Right forelimb (tissue), 1 donor: ENCODE results near the gene SPIRE2.
"Not testable (repeated sequence)": the region's sequence is repeated elsewhere in the genome, so short reads cannot be mapped to it uniquely, and the experiment has no call there.

Experiments
- DNase-seq: peaks from one replicate; pipeline ENCODE4 v3.0.0-alpha.2; 2018

Gene SPIRE2

DNA sequence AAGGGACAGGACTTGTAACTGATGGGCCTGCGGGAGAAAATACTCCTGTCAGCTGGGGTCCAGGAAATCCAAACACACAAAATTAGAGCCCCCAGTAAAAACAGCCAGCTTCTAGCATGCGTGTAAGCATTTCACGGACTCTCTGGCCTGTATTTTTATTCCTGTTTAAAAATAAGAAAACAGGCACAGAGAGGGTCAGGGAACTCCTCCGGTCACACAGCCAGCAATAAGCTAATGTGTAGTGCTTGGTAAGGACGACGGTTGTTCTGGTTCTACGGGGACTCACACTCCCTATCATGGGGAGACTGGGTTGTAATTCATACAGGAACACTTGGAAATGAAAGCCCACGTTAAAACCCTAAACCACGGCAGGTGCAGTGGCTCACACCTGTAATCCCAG, 43.6 kb downstream of the SPIRE2 start:
- DNase-seq = no peak

- peak; percentile 96 for DNase-seq
Measured at GRCh38 chr16:89873109-89873971, 45.1 kb downstream of the SPIRE2 start, which contains the start of gene TCF25. TCF25 (plus strand) TSS chr16:89873592; CDS start chr16:89873668, 76 bp downstream.

DNA sequence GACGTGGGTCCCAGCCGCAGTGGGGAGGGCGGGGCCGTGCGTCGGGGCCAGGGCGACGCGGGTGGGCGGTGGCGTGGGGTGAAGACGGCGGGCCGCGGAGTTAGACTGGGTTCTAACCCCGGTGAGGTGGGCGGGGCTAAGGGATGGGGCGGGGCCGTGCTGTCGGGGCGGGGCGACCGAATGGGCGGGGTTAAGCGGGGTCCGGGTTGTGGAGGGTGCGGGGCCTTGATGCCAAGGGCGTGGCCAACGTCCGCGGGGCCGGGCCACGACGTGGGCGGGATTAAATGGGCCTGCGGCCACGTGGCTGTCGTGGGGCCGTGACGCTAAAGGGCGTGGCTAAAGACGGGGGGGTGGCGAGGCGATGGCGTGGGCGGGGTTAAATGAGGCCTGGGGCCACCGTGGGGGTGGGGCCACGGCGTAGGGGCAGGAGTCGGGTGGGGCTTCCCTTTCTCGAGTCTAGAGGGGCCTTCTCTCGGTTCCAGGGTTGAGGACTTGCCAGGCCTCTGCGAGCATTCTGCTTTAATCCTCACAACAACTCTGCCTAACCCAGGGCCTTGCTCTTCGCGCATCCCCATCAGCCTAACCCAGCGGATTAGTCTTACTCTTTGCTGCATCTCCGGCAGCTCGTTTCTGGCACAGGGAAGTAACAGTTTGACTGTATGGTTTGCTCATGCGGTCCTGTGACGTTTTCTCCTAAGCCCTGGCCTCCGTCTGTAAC, 45.9 kb downstream of the SPIRE2 start:
- DNase-seq = peak; percentile 100

DNA sequence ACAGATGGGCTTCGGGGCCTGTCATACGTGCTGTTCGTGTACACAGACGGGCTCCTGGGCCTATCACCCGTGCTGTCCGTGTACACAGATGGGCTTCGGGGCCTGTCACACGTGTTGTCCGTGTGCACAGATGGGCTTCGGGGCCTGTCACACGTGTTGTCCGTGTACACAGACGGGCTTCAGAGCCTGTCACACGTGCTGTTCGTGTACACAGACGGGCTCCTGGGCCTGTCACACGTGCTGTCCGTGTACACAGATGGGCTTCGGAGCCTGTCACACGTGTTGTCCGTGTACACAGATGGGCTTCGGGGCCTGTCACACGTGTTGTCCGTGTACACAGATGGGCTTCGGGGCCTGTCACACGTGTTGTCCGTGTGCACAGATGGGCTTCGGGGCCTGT, 50.8 kb downstream of the SPIRE2 start:
- DNase-seq = not testable (repeated sequence)

GRCh38 chr16:89880477-89881367, 52.4 kb downstream of the SPIRE2 start:
- DNase-seq = no peak

DNA sequence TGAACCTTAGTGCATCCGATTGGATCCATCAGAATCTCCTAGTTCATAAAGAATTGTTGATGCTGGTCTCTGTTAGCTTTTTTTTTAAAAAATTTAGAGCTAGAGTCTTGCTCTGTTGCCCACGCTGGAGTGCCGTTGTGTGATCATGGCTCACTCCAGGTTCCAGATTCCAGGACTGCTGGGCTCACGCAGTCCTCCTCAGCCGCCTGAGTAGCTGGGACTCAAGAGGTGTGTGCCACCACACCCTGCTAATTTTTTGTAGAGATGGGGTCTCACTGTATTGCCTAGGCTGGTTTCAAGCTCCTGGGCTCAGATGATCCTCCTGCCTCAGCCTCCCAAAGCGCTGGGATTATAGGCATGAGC, 53.1 kb downstream of the SPIRE2 start:
- DNase-seq = no peak

DNA sequence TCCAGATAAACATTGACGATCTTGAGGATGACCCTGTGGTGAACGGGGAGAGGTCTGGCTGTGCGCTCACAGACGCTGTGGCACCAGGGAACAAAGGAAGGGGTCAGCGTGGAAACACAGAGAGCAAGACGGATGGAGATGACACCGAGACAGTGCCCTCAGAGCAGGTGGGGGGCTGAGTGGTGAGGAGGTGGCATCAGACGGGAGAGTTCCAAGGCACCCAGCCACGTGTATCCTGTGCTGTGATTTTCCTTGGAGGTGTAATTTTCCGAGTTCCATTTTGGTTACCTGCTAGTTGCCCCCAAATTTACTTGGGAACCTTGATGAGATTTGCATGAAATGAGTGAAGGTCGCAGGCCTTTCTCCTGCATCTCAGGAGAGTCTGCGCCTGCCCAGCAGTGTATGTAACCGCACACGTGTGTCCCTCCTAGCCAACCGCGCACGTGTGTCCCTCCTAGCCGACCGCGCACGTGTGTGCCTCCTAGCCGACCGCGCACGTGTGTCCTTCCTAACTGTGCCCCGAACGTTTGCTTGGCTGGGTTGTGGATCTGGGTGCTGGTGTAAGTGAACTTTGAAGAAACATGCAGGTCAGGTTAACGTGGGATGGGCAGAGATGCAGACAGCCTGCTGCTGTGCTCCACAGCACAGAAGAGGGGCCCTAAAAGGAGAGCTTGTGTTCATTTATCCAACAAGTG, 55.2 kb downstream of the SPIRE2 start:
- DNase-seq = no peak

DNA sequence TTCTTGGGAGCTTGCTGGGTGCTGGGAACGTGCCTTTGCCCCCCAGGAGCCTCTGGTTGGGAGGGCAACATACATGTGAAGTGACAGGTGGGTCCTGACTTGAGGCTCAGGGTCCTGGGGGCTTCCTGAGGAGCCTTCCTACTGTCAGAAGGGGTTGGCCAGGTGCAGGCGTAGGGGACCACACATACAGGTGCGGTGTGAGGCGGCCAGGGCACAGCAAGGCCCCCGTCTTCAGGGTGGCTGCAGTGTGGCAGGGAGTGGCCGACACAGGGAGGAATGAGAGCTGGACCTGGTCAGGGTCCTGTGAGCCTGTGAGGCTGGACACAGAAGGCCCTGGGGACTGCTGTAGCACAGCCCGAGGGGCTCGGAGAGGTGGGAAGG, 55.8 kb downstream of the SPIRE2 start:
- DNase-seq = no peak

GRCh38 chr16:89887243-89887642, 59.0 kb downstream of the SPIRE2 start:
- DNase-seq = no peak

DNA sequence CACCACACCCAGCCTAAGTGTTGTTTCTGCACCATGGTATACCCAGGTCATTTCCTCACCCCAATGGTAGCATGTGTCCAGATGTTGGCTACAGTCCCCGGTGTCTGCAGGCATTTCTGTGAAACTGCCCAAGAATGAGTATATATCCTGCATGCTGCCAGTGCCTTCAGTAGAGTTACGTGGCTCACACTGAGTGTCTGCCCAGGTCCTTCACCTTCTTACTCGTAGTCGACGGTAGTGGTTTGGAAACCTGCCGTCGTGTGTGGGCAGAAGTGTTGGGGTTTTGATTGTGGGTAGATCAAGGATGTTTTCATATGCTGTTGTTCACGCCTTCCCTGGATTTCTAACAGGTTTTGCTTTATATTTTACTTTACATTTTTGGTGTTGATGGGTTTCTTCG, 61.9 kb downstream of the SPIRE2 start:
- no peak for DNase-seq

GRCh38 chr16:89890886-89891657, 62.8 kb downstream of the SPIRE2 start:
- no peak for DNase-seq

DNA sequence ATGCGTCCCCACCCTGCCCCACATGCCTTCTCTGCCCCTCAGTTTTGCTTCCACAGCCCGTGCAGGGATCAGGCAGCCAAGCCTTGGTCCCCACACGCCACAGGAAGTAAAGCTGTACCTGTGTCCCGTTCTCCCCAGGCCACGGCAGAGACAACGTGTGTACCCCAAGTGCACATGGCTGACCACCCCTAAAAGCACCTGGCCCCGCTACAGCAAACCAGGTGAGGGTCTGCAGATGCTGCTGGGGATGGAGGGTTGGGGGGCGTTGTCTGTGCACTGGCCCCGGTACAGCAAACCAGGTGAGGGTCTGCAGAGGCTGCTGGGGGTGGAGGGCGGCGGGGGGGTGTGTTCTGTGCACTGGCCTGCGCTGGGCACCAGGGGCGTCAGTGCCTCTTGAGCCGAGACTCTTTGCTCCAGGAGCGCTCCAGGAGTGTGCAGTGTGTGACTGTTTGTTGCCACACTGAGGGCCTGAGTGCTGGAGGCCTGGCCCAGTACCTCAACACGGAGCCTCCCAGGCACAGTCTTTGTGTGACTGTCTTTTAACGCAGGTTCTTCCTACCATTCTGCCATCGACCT, 63.9 kb downstream of the SPIRE2 start:
- DNase-seq = no peak

DNA sequence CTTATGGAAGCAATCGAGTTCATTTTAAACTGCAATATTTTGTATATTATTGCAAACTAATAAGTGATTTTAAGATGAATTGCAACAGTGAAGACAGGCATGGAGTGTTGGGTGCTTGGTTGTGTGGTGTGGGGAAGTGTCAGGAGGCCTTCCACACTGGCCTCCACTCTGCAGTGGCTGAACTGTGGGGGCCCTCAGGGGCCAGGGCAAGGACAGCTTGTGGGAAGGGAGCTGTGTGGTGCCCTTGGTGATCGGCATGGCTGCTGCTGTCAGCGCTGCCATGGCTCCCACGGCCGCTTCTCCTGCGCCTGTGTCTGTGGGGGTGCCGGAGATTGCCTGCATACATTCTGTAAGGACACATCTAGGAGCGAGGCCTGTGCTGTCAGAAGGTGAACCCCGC, 64.4 kb downstream of the SPIRE2 start:
- DNase-seq = no peak

GRCh38 chr16:89893642-89894548, 65.6 kb downstream of the SPIRE2 start:
- no peak for DNase-seq

- DNase-seq = no peak
Measured at GRCh38 chr16:89895482-89896250, 67.4 kb downstream of the SPIRE2 start.

DNA sequence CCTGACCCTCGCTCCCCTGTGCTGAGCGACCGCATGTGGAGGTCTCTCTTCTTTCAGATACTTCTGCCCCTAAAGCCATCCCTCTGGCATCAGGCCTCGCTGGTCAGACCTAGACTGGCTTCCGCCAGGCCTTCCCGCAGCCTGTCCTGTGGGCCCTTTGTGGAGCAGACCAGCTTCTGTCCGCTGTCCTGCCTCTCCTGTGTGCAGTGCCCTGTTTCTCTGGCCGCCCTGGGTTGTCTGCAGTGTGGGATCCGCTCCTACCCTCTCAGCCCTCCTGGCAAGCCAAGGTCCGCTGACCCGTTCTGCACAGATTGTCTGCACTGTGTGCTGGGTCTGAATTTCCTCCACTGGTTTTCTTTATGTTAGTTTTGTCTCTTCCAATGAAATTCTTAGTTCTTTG, 68.9 kb downstream of the SPIRE2 start:
- DNase-seq = no peak

- DNase-seq = no peak
Measured at GRCh38 chr16:89898201-89898967, 70.1 kb downstream of the SPIRE2 start.

DNA sequence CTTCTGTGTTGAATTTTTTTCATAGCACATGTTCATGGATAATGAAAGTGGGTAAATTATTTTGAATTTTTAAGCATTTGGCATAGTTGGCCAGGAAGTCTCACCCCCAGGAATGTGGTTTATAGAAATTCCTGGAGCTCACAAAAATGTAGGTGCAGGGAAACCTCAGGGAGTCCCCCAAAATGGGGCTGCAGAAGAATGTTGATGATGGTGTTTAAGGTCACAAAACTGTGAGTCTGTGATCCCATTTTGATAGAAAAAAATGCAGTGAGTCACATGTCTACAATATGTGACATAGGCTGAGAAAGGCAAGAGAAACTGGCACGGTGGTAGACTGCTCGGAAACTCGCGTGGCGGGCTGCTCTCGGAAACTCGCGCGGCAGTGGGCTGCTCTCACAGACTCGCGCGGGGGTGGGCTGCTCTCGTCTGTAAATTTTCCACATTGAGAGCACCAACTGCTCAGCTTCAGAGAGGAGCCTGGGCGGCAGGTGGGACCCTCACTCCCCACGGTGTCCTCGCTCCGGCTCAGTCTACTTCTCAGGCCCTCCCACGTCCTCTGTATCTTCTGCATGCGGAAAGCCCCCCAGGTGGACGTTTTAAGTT, 71.7 kb downstream of the SPIRE2 start:
- no peak for DNase-seq
